GM12872 (cell line): ENCODE data around the gene HDAC10.

Source experiments
- CTCF ChIP-seq: IDR thresholded peaks from 3 replicates; pipeline ENCODE4 v1.5.1; 2011; ENCODE audit warnings: low read depth, mild to moderate bottlenecking, low read length, moderate library complexity; ENCODE audit not compliant: insufficient read depth

Gene HDAC10

GRCh38 chr22:50248196-50249081, 2.6 kb downstream of the HDAC10 start:
- no peak for TF ChIP-seq CTCF

GRCh38 chr22:50247748-50248147, 3.3 kb downstream of the HDAC10 start:
- no peak for TF ChIP-seq CTCF

- TF ChIP-seq CTCF: peak; percentile 38; the same call in 2 of the 3 replicates
Measured at GRCh38 chr22:50246242-50247175, 4.6 kb downstream of the HDAC10 start.

DNA sequence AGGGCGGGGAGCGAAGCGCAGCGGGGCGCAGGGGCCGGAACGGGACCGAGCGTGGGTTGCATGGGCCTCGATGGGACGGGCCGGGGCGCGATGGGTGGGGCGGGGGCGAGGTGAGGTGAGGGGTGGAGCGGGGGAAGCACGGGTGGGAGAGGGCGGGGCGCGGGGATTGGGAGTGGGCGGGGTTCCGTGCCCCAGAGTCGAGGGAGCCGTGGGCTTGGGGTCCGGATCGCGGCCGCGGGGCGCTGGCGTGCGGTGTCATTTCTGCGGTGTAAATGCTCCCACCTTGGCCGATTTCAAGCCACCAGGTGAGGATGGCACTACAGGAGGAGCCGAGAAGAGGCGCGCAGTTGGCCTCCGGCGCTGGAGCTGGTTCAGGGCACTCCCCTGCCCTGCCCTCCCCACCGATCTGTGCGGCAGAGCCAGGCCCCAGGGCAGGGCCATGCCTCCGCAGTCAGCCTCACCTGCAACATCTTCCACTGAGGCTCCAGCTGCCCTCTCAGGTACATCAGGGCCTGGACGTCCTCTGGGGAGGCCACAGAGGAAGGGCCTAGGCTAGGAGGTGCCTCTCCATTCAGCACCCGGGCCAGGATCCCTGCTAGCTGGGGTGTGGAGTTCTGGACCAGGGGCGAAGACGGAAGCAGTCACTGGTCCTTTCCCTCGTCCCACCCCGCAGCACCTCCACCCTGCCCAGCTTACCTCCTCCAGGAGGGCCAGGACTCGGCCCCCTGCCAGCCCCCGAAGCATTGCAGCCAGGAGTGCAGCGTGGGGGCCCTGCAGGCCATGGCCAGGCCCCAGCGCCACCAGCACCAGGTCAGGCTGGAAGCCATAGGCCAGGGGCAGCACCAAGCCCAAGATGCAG, 5.6 kb downstream of the HDAC10 start:
- no peak for TF ChIP-seq CTCF

DNA sequence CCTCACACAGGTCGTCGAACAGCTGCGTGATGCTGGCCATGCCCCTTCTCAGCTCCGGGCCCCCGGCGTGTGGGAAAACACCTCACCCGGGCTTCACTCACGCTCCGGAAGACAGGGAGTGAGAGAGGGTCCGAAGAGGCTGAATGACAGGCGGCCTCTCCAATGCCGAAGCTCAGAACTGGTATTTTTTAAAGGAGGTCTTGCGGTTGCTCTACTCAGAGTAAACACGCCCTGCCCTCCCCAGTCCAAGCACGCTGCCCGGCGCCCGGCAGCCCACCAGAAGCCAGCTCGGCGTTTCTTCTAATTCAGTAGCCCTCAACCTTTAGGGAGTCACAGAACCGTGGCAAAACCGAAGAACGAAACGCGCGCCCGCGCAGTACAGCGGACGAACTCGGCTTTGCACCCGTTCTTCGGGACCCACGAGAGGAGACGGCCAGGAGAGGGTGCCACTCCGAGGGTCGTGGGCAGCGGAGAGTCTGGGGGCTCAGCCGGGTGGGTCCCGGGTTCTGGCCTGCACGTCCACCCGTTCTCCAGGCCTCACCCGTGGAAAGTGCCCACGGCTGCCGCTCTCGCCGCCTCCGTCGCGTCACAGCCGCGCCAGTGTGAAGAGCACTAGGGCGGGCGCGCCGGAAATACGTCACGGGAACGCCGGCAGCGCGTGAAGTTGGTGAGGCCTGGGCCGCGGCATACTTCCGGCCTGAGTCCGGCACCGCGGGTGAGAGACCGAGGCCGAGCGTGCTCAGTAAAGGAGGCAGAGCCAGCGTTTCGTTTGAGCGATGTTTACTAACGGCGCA, 6.4 kb downstream of the HDAC10 start, which contains the start of gene TUBGCP6:
Gene TUBGCP6, minus strand, starts transcription at position 604 of the 794 bp plus-strand sequence. Its CDS starts 564 bp downstream, at position 40.
- peak; percentile 43; the same call in 2 of the 3 replicates for TF ChIP-seq CTCF

DNA sequence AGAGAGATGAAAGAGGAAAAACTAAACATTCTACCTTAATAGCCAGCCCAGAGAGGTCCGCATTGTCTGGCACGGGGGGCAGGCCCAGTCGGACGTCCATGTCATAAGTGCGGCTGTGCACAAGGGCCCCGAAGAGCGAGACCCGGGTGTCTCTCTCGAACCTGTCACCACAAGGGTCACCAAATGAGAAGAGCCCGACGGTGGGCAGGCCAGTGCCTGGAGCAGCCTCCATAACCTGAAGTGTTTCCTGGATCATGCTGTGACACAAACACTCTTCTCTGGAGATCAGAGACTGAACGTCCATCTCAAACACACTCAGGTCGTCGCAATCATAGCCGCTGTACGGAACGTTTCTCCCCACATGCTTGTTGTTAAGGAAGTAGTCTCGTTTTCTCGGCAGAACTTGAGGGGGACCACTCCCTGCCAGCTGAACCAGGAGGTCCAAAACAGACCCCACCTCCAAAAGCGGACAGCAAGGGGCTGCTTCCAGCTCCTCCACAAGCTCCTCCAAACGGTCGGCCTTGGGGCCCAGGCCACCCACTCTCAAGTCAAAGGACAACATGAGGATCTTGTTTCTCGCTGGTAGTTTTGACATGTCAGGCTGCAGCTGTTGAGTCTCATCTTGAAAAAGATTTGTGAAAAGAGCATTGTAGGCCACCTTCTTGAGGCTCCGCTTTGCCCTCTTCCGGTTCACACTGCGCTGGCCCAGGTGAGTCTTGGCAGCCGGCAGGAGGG, 7.2 kb downstream of the HDAC10 start:
- no peak for TF ChIP-seq CTCF
